HCT116 (cell line): Measurements from ENCODE around the gene SPTBN1. TPM values are rescaled to one million over a fixed set of nuclear protein-coding genes. Genes with fewer than 3 reads are reported as not detected.
"Not testable (repeated sequence)": the region's sequence is repeated elsewhere in the genome, so short reads cannot be mapped to it uniquely, and the experiment has no call there.

Experiments
- ATAC-seq: fragments of 200-7000 bp; cut with Tn5 transposase; 2 replicates; pipeline ENCODE4 v1.9.1; 2020; ENCODE audit warnings: mild to moderate bottlenecking, moderate library complexity
- BruUV-seq: library from RNA; stranded (reverse); fragments of 400-500 nt; replicated peaks from 2 replicates; lab custom pipeline; 2021; lab: Mats Ljungman, UMichigan
- CTCF ChIA-PET: fragments of 300-600 bp; sonication (Branson Sonifier 250); formaldehyde crosslinking; loops from one replicate; lab custom pipeline; 2021; ENCODE audit warnings: antibody characterized with exemption; lab: Charles Lee
- POLR2A ChIA-PET: fragments of 300-600, 350-600 bp; sonication (Branson Sonifier 250); formaldehyde crosslinking; loops from one replicate; lab custom pipeline; 2021; ENCODE audit warnings: antibody characterized with exemption; lab: Charles Lee
- RAD21 ChIA-PET, 2 experiments: fragments of 300-600 bp; sonication (Branson Sonifier 250); formaldehyde crosslinking; loops; one replicate each; lab custom pipeline; 2023; ENCODE audit warnings: low total read pairs in 2 of 2; ENCODE audit not compliant: uncharacterized antibody in 2 of 2, unreplicated experiment in 2 of 2, low non-redundant PET in 1 of 2; lab: Charles Lee
- DNase-seq: peaks from one replicate; pipeline ENCODE4 v3.0.0-alpha.2; 2010; ENCODE audit warnings: low read depth, low spot score
- H2AFZ ChIP-seq: fragments of 200-600 bp; shearing (Covaris generic), sonication (generic); 2 replicates; pipeline ENCODE4 v1.6.1; 2017; ENCODE audit warnings: low read depth, mixed run types, mixed read lengths, antibody characterized with exemption, low read length; ENCODE audit not compliant: poor library complexity, severe bottlenecking
- H3K27ac ChIP-seq: 2 replicates; pipeline ENCODE4 v1.5.1; 2012; ENCODE audit warnings: low read depth, low read length
- H3K27me3 ChIP-seq: fragments of 200-600 bp; sonication (generic); 2 replicates; pipeline ENCODE4 v1.6.1; 2016; ENCODE audit warnings: mixed run types, low read length, mixed read lengths; ENCODE audit not compliant: insufficient read depth
- H3K36me3 ChIP-seq, 2 experiments: fragments of 200-500 bp in 1 of 2; fragments of 200-600 bp in 1 of 2; sonication (Bioruptor generic) in 1 of 2; sonication (generic) in 1 of 2; 2 replicates each; pipeline versions ENCODE4 v1.5.1 to v1.6.1; 2014 to 2016; ENCODE audit warnings: low read length in 2 of 2, inconsistent platforms in 1 of 2, mixed read lengths in 1 of 2, mixed run types in 1 of 2; ENCODE audit not compliant: insufficient read depth in 2 of 2, control insufficient read depth in 1 of 2
- H3K4me1 ChIP-seq, 2 experiments: fragments of 200-600 bp in 1 of 2; sonication (generic) in 1 of 2; 2 replicates each; pipeline versions ENCODE4 v1.5.1 to v1.6.1; 2012 to 2017; ENCODE audit warnings: low read length in 2 of 2, inconsistent platforms in 1 of 2, mild to moderate bottlenecking in 1 of 2, mixed read lengths in 1 of 2, mixed run types in 1 of 2, moderate library complexity in 1 of 2; ENCODE audit not compliant: insufficient read depth in 2 of 2, control insufficient read depth in 1 of 2
- H3K4me2 ChIP-seq: fragments of 200-600 bp; sonication (generic); 2 replicates; pipeline ENCODE4 v1.6.1; 2017; ENCODE audit warnings: mixed run types, low read length, mixed read lengths
- H3K4me3 ChIP-seq, 2 experiments: fragments of 200-600 bp in 1 of 2; sonication (generic) in 1 of 2; replicated peaks in 1 of 2; 2 replicates each; pipeline ENCODE4 v1.5.1; 2011 to 2016; ENCODE audit warnings: low read length in 2 of 2, control low read depth in 1 of 2, low read depth in 1 of 2, mild to moderate bottlenecking in 1 of 2, mixed read lengths in 1 of 2, mixed run types in 1 of 2
- H3K79me2 ChIP-seq: fragments of 200-600 bp; sonication (generic); 2 replicates; pipeline ENCODE4 v1.6.1; 2017; ENCODE audit warnings: mild to moderate bottlenecking, mixed run types, low read length, moderate library complexity, mixed read lengths; ENCODE audit not compliant: insufficient read depth
- H3K9ac ChIP-seq: fragments of 200-600 bp; sonication (generic); 2 replicates; pipeline ENCODE4 v1.6.1; 2016; ENCODE audit warnings: low read length, mixed read lengths
- H3K9me2 ChIP-seq: fragments of 200-600 bp; sonication (generic), shearing (Covaris generic); 2 replicates; pipeline ENCODE4 v1.6.1; 2017; ENCODE audit warnings: mixed run types, mild to moderate bottlenecking, moderate library complexity; ENCODE audit not compliant: insufficient read depth
- H3K9me3 ChIP-seq, 2 experiments: fragments of 200-500 bp in 1 of 2; fragments of 200-600 bp in 1 of 2; sonication (Bioruptor generic) in 1 of 2; sonication (generic) in 1 of 2; 2 replicates each; pipeline ENCODE4 v1.6.1; 2014 to 2017; ENCODE audit warnings: low read length in 2 of 2, mixed read lengths in 2 of 2, inconsistent platforms in 1 of 2, low read depth in 1 of 2, mild to moderate bottlenecking in 1 of 2, mixed run types in 1 of 2, moderate library complexity in 1 of 2; ENCODE audit not compliant: control insufficient read depth in 1 of 2, insufficient read depth in 1 of 2
- H4K20me1 ChIP-seq: fragments of 200-600 bp; sonication (generic), shearing (Covaris generic); 2 replicates; pipeline ENCODE4 v1.6.1; 2017; ENCODE audit warnings: mixed run types, mild to moderate bottlenecking, moderate library complexity; ENCODE audit not compliant: insufficient read depth
- POLR2A ChIP-seq: IDR thresholded peaks from 2 replicates; pipeline ENCODE4 v1.7.0; 2011; ENCODE audit warnings: borderline replicate concordance; ENCODE audit not compliant: insufficient read depth, insufficient read length; ENCODE audit errors: extremely low read depth
- SIN3A ChIP-seq: IDR thresholded peaks from 2 replicates; pipeline ENCODE4 v1.6.1; 2012; ENCODE audit warnings: low read depth
- TCF7L2 ChIP-seq: IDR thresholded peaks from 2 replicates; pipeline ENCODE4 v1.7.0; 2011; ENCODE audit warnings: borderline replicate concordance, inconsistent platforms; ENCODE audit not compliant: insufficient read depth, insufficient read length; ENCODE audit errors: extremely low read depth
- YY1 ChIP-seq: IDR thresholded peaks from 2 replicates; pipeline ENCODE4 v1.6.1; 2011; ENCODE audit warnings: low read length, low read depth, moderate library complexity, mild to moderate bottlenecking; ENCODE audit not compliant: insufficient replicate concordance; ENCODE audit errors: extremely low read depth
- intact Hi-C: fragments of 100-400 bp; cut with micrococcal nuclease; formaldehyde crosslinking; loops from 2 replicates; pipeline ENCODE4 v1.10.0; 2022
- total RNA-seq: library from RNA; stranded (reverse); gene quantifications from one replicate; pipeline ENCODE4 v1.2.1, GENCODE V29; 2021; ENCODE audit not compliant: unreplicated experiment
- TF ChIP-seq, protein P1 (sequence below): IDR thresholded peaks from 2 replicates; pipeline ENCODE4 v1.6.1; 2012; ENCODE audit warnings: low read depth

Gene SPTBN1
- total RNA-seq, 1 experiment from 2014 or later = 84.4 TPM

- Histone ChIP-seq H3K27ac (no peak overlapping the region), H3K4me3 (no peak overlapping the region), H3K27me3 (no peaks in the 10 kb centered on the region), H2AFZ (no peak overlapping the region), H3K9me2 (no peaks in the 10 kb centered on the region), H3K4me1 (peaks cover 12 to 38% of the 10 kb centered on the region in 2 experiments), H4K20me1 (no peaks in the 10 kb centered on the region), H3K79me2 (no peaks in the 10 kb centered on the region), H3K36me3 (peaks cover 0 to 3% of the 10 kb centered on the region in 2 experiments; a peak in 2 of 4 replicates), H3K9ac (no peak overlapping the region), H3K9me3 (no peaks in the 10 kb centered on the region), H3K4me2 (no peak overlapping the region)
- ChIA-PET RAD21 (no interaction called here), POLR2A (no interaction called here), CTCF (no interaction called here)
- intact Hi-C loops = loop anchor here (10.0 kb wide), 1 partner anchor 646 kb away; no protein-coding TSS in a partner anchor
- no TSS peak for BruUV-seq
- DNase-seq (no peak), ATAC-seq (no peak)
- TF ChIP-seq POLR2A (no peak), YY1 (no peak), SIN3A (no peak), TCF7L2 (no peak)
- TF ChIP-seq, protein P1, sequence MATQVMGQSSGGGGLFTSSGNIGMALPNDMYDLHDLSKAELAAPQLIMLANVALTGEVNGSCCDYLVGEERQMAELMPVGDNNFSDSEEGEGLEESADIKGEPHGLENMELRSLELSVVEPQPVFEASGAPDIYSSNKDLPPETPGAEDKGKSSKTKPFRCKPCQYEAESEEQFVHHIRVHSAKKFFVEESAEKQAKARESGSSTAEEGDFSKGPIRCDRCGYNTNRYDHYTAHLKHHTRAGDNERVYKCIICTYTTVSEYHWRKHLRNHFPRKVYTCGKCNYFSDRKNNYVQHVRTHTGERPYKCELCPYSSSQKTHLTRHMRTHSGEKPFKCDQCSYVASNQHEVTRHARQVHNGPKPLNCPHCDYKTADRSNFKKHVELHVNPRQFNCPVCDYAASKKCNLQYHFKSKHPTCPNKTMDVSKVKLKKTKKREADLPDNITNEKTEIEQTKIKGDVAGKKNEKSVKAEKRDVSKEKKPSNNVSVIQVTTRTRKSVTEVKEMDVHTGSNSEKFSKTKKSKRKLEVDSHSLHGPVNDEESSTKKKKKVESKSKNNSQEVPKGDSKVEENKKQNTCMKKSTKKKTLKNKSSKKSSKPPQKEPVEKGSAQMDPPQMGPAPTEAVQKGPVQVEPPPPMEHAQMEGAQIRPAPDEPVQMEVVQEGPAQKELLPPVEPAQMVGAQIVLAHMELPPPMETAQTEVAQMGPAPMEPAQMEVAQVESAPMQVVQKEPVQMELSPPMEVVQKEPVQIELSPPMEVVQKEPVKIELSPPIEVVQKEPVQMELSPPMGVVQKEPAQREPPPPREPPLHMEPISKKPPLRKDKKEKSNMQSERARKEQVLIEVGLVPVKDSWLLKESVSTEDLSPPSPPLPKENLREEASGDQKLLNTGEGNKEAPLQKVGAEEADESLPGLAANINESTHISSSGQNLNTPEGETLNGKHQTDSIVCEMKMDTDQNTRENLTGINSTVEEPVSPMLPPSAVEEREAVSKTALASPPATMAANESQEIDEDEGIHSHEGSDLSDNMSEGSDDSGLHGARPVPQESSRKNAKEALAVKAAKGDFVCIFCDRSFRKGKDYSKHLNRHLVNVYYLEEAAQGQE = no peak
Observed at GRCh38 chr2:54528311-54528955, 72.3 kb downstream of the SPTBN1 start.

DNA sequence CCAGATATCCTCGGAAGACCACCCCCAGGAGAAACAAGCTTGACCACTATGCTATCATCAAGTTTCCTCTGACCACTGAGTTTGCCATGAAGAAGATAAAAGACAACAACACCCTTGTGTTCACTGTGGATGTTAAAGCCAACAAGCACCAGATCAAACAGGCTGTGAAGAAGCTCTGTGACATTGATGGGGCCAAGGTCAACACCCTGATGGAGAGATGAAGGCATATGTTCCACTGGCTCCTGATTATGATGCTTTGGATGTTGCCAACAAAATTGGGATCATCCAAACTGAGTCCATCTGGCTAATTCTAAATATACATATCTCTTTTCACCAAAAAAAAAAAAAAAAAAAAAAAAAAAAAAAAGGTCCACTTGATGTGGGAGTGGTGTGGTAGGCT lies 73.4 kb downstream of the SPTBN1 start:
- H3K27me3 ChIP-seq, H3K79me2 ChIP-seq, H4K20me1 ChIP-seq, H3K4me3 ChIP-seq, H3K36me3 ChIP-seq, H2AFZ ChIP-seq, H3K4me2 ChIP-seq, CTCF ChIA-PET, DNase-seq, H3K27ac ChIP-seq, H3K9ac ChIP-seq, RAD21 ChIA-PET, H3K9me2 ChIP-seq, POLR2A ChIA-PET, BruUV-seq, ATAC-seq, H3K9me3 ChIP-seq: not testable (repeated sequence)
- peaks cover 8 to 33% of the 10 kb centered on the region in 2 experiments for H3K4me1 ChIP-seq
- intact Hi-C loops = loop anchor here (10.0 kb wide), 1 partner anchor 645 kb away; no protein-coding TSS in a partner anchor
